HG03196 (cell line): ENCODE results near the gene MTAP.
A peak's percentile ranks its signal among the peaks of the same experiment; 100 is the strongest.

ENCODE experiments used
- ATAC-seq: cut with Tn5 transposase; IDR thresholded peaks from one replicate; pipeline ENCODE4 v1.9.1; 2021; ENCODE audit not compliant: unreplicated experiment

MTAP gene

DNA sequence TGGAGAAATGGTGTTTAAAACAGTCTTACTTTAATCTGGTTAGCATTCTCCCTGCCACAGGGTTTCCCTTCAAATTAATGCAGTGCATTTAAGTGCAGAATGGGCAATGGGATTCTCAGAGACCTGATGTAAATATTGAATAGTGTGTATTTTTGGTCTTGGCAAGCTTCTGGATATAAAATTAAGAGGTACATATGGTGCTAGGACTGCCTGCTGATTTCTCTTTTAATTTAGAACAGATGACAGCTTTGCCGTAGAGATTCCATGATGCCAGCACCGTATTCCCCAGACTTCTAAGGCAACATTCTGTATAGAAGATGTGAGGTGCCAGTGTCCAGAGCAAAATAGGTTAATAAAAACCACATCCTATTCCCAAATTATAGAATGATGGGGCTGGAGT lies 1.9 kb downstream of the MTAP start:
- ATAC-seq: no peak

DNA sequence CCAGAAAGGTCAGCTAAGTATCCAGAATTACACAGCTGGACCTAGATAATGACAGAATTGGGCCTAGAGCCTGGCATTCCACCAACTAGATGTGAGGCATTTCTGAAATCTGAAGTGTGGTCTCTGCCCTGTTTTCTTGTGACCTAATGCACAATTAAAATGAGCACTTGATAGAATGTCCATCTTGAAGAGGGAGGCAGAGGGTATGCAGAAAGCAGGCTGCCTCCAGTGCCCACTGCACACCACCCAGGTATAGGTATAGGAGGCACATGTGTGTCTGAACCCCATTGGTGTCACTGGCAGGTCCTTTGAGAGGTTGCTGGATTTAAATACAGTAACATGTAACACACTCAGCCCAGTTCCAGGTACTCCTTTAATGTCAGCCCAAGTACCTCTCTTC lies 2.4 kb downstream of the MTAP start:
- no peak for ATAC-seq

DNA sequence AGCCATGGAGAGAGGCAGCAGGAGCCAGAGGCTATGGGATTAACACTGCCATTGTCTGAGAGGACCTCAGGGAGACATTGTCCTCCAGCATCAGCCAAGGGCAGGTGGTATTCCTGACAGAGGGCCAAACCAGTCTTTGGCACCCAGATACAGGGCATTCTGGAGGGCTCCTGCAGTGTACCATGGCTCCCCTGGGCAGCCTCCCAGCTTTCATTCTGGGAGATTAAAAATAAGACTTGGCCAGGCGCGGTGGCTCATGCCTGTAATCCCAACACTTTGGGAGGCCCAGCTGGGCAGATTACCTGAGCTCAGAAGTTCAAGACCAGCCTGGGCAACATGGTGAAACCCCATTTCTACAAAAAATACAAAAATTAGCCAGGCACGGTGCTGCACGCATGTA lies 4.2 kb downstream of the MTAP start:
- no peak for ATAC-seq

DNA sequence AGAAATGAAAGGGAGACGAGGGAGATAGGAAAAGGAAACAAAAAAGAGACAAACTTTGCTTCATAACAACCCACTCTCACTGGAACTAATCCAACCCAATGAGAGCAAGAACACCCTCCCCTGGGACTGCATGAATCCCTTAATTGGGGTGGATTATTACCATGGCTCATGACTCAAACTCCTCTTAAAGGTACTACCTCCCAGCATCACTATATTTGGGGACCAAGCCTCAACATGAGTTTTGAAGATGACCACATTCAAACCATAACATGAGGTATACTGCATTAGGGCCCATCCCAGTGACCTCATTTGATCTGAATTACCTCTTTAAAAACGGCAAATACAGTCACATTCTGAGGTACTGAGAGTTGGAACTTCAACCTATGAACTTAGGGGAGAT lies 8.0 kb downstream of the MTAP start:
- no peak for ATAC-seq

DNA sequence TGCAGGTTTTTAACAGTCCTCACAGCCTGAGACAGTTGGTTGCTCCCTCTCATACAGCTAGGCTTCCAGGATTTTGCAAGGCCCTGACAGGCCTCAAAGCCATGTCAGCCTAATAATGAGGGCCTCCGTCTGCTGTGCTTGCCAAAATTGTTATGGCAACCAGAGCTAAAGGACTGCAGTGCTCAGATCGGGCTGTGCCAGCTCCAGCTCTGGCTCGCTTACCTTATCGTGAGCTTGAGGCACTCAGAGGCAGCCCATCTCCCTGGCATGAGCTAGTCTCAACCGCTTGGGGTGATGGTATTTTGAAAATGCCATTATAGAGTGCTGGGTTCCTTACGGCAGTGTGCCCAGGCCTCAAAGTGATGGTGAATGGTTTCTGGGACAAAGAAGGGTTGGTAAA lies 8.4 kb downstream of the MTAP start:
- no peak for ATAC-seq

DNA sequence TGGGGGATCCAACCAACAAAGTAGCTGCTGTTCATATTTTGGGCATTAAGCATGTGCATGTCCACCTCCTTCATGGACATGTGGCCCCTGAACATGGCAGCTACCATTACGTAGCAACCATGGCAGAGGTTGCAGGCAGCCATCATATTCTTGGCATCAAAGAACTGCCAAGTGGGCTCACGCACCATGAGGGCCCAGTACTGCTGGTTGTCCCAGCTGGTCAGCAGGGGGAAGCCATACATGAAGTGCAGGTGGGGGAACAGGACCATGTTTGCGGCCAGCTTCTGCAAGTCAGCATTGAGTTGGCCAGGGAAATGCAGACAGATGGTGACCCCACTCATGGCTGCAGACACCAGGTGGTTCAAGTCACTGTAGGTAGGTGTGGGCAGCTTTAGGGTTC lies 9.5 kb downstream of the MTAP start:
- ATAC-seq: no peak

DNA sequence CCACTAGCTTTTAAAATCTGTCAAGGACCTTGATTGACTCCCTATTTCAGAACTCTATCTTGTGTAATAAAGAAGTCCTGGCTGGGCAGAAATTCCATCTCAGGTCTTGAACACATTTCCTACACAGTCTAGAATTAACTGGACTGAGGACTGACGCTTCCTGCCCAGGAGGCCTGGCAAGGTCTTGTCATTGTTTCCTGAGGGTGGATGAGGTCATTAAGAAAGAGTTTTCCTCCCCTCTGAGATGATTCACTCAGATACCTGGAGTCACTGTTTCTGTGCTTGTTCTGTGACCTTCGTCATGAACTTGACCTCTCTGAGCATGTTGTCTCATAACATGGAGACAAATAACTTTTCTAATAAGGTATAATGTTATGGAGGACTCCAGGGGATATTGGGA lies 10.0 kb downstream of the MTAP start:
- no peak for ATAC-seq

DNA sequence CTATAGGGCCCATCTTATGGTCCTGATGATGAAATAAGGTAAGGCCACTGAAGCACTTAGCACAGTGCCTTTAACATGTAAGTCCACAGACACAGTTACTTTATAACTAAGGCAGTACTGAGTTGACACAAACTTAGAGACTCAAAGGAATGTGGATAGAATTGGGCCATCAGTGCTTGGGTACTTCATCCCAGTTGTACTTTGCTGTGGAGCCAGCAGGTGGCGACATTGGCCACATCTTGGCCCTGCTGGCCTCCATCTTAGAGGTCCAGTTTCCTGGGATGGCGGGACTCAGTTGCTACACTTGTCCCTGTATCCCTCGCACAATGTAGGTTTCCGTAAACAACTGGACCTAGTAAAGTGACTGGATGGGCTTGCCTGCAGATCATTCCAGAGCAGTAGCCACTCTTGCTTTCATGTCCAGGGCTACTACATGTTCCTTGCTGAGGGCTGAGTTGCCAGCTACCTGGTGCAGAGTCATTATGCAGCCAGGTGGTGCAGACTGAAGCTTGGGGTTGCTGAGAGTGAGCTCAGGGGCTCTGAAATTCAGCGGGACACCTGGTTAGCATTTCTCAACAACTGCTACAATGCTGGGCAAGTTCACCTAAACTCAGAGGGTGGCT lies 10.6 kb downstream of the MTAP start:
- peak; percentile 75 for ATAC-seq

DNA sequence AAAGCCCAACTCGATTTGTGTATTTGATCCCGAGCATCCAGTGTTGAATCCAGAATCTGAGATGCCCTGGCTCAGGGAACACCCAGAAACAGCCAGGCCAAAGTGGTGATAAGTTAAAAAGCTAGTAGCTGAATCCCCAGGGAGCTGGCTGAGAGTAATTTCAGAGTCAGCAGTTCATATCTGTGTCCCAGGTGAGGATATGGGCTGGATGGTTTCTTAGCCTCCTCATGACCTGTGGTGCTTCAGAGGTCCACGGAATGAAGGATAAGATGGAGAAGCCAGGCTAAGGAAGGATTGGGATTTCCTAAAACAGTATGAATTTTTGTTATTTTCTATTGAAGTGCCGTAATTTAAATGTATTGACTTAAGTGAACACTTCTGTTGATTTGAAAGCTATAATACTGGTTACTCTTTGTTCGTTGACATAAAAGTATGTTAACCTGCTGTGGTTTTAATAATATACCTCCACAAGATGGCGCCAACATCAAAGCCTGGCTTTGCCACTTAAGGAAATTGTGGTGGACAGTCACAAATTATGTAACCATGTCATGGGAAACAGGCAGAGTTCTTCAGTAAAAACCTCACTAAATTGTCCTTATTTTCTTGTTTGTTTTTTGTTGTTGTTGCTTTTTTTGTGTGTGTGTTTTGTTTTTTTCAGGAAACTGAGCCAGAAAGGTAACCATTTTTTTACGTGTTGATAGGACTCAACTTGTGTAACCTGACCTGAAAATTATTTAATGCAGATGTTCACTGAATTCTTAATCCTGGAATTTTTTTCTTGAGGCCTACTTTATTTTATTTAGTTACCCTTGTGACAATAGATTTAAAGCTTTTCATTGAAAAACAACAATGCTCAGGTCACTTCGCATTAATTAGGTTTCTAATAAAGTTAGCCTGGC lies 11.4 kb downstream of the MTAP start:
- peak; percentile 46 for ATAC-seq

DNA sequence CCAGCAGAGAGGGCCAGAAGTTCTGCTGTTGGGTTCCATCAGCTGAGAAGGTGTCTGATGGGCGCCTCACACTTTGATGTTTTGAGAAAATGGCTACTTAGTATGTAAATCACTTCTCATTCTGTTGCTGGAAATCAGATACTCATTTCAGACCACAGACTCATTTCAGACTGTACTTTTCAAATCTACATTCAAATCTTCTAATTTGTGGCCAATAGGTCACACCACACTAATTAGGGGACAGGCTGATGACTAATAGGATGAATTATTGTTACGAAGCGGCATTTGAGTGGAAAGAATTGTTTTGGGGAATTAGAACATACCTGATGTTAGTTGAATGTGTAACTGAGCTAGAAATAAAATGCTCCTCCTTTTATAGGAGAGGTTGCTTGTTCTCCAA lies 13.2 kb downstream of the MTAP start:
- ATAC-seq: no peak

DNA sequence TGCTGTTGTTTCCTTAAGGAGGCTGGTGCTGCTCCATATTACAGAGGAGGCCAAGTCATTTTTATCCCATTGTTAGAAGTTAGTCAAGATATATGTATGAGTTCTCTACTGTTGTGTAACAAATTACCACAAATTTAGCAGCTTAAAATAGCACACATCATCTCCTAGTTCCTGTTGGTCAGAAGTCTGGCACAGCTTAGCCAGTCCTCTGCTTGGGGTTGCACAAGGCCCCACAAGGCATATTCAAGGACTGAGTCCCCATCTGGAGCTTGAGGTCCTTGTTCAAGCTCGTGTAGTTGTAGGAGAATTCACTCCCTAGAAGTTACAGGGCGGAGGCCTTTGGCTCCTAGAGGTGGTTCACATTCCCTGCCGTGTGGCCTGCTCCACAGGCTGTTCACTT lies 14.7 kb downstream of the MTAP start:
- no peak for ATAC-seq

DNA sequence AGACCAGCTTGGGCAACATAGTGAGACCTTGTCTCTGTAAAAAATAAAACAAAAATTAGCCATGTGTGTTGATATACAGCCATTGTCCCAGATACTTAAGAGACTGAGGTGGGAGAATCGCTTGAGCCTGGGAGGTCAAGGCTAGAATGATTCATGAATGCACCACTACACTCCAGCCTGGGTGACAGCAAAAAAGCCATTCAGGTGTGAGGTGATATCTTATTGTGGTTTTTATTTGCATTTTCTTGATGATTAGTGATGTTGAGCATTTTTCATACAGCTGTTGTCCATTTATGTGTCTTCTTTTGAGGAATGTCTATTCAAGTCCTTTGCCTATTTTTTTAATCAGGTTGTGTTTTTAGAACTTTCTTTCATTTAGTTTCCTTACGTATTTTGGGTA lies 23.2 kb downstream of the MTAP start:
- no peak for ATAC-seq

DNA sequence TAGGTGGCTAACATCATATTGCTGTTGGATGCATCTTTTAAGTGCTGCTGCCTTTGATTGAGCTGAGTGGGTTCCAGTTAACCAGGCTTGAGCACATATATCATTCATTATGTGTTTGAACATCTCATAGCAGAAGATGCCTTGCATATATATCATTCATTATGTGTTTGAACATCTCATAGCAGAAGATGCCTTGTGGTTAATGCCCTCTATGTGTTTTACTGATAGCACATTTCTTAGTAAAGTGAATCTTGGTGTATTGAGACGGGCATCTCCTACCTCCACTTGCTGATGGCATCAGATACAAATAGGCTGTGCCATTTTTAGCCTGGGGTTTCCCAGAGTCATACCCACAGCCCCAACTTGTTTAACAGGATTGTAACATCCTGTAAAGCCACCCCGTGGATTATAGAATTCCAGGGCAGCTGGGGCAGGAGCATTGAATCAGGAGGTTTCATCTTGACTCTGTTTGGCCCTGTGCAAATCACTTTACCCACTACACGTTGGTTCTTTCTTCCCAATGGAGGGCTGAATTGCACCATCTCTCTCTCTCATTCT lies 26.5 kb downstream of the MTAP start:
- no peak for ATAC-seq

DNA sequence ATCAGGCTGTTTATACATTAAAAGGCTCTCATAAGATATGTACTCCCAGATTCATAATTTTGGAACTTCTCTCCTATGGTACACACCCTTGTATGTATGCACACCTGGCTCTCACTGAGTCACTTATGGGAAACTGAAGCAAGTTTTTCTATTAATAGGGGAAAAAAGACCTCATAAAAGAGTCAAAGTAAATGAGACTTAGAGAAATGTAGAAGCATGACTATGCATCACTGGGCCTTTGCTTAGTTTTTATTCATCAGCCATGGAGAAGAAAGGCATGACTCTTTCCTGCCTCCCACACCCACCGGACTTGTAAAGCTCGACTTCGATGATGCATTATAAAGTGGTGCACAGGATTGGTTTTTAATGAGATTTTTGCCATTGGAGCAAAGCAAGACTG lies 28.2 kb downstream of the MTAP start:
- ATAC-seq: no peak

DNA sequence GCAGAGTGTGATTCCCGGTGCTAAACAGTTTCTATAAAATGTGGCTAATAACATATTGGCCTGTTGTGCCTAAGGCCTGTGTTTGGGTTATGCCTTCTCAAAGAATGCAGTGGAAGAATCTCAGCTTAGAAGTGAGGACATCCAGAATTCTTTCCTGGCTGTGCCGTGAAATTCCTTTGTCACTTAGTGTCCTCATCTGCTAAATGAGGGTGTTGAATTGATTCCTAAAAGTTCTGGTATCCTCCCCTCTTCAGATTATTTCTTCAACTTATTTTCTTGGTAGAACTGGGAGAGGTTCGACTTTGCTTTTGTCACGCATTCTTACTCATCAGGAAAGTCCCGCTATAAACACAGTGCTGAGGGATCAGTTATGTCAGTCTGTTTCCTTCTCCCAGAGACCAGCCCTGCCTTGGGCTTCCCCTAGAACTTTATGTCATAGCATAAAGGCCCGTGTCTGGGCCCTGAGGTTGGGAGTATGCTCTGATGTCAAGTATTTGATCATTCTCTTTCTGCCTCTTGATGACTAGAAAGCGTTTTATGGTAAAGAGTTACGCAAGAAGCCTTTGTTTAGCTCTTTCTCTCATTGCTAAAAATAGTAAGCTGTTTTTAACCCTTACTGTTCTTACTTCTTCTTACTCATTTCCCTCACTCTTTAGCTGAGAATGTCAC lies 29.5 kb downstream of the MTAP start:
- ATAC-seq: peak; percentile 52

DNA sequence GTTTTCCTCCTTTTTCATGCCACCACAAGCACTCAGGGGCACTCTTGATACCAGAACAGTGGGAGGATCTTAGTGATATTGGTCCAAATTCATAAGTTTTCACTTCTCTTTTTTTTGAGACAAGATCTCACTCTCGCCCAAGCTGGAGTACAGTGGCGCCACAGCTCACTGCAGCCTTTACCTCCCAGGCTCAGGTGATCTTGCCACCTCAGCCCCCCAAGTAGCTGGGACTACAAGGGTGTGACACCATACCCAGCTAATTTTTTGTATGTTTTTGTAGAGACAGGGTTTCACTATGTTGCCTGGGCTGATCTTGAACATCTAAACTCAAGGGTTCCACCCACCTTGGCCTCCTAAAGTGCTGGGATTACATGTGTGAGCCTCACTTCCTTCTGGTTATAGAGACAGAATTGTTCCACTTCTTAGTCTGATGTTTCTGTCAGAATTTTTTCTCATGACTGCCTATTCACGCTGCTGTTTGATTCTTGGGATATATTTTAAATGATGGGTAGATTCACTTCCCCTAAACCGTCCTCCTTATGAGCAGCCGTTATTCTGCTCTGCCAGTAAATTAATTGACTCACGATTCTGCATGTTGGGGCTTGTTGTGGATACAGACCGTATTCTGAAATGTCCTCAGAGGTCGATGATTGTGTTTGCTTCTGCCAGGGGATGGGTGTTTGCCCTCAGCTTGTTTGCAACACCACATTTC lies 30.8 kb downstream of the MTAP start:
- peak; percentile 76 for ATAC-seq

DNA sequence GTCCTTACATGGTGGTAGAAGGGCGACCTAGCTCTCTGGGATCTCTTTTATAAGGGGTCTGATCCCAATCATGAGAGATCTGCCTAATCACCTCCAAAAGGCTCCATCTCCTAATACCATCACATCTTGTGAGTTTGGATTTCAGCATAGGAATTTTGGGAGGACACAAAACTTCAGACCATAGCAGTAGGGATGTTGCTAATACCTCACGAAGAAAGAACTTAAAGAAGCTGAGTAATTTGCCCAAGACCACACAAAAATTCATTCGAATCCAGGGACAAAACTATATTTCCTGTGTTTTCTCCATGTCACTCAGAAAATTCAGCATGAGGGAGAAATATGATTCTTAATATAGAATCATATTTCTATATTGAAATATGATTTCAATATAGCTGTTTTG lies 32.7 kb downstream of the MTAP start:
- no peak for ATAC-seq

DNA sequence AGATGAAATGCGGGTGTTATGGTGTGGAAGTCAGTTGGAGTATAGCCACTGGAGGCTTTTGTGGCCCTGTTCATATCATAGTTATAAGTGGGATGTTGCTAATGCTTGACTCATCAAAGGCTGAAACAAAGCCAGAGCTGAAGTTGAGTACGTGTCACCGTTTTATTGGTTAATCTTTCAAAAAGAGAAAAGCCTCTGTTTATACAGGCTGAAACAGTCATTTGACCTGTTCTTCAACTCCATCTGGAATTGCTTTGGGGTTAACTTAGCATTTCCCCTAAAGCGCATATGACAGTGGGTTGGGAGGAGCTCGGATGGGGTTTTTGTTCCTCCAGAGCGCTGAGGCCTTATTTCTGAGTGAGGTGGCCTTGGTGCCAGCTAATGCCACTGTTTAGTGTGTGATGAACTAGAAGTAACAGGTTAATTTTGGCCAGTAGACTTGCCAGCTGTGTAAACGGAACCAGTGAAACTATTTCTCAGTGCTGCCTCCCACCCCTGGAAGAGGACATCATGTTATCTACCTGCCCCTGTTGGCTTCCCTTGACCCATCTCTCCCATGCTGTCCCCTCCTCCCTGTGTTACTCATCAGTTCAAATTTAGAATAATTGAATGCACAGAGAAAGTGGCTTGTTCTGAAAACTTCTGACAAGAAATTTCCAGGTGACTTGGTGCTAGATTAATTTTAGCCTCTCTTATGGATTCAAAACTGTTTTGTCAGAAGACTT lies 34.2 kb downstream of the MTAP start:
- no peak for ATAC-seq

DNA sequence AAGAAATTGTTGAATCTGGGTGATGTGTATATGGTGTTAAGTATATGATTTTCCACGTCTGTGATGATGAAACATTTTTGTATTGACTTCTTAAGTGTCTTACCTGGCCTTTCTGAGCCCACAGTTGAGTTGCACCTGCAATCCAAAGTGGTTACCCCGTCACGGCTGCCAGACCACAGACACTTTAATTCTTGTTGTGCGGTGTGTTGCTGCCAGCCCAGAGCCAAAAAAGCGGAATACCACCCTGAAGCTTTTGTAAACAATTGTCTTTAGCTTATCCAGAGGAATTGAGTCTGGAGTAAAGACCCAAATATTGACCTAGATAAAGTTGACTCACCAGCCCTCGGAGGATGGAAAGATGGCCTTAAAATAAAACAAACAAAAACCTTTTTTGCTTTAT lies 35.1 kb downstream of the MTAP start:
- ATAC-seq: no peak

DNA sequence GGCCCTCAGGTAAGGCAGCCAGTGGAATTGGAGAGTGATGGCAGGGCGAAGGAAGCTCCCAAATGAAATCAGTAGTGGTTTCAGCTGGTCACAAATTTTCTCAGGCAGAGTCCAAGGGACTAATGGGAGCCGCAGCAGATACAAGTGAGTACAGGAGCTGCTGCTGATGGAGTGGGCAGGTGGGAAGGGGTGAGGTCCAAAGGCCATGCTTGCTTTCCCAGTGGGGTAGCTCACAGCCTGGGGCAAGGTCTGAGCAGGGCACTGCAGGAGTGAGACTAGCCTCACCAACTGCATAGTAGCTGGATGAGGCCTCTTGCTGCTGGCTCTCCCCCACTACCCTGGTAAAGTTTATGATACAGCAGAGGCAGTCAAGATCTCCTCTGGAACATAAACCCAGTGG lies 38.2 kb downstream of the MTAP start:
- no peak for ATAC-seq

DNA sequence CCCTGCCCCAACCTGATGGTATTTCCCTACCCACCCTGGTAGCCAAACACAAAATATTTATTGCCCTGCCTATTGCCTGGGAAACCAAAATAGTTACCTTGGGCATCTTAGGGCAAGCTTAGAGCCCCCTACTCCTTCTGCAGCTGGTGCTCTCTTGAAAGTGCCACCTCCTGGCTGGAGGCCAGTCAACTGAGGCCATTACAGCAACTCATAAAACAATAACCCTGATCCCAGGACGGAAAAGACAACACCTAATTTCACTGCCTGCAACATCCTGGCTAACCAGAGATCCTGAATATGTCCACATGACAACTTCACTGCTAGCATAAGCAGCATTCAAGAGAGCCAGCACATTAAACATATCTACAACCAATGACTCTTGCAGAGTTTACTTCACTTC lies 38.7 kb downstream of the MTAP start:
- ATAC-seq: no peak
